Lower lobe of right lung (tissue), 2 donors: ENCODE measurements around the gene CEP20. TPM values are rescaled to one million over a fixed set of nuclear protein-coding genes. Genes with fewer than 3 reads are reported as not detected.

Experiments
- ATAC-seq, 2 donors: fragments of 200-7000 bp; cut with Tn5 transposase; one replicate each; pipeline ENCODE4 v1.9.1; 2020 to 2022; ENCODE audit warnings: mild to moderate bottlenecking in 2 of 2, moderate library complexity in 2 of 2
- DNase-seq: peaks from one replicate; pipeline ENCODE4 v3.0.0-alpha.2; 2020
- H3K27ac ChIP-seq: fragments of 200-600 bp; one replicate; pipeline ENCODE4 v1.8.0; 2022
- H3K27me3 ChIP-seq: fragments of 200-600 bp; one replicate; pipeline ENCODE4 v1.8.0; 2022; ENCODE audit warnings: low read depth
- H3K36me3 ChIP-seq: fragments of 200-600 bp; one replicate; pipeline ENCODE4 v1.8.0; 2022; ENCODE audit warnings: mild to moderate bottlenecking
- H3K4me1 ChIP-seq: fragments of 200-600 bp; one replicate; pipeline ENCODE4 v1.8.0; 2022
- H3K4me3 ChIP-seq: fragments of 200-600 bp; one replicate; pipeline ENCODE4 v1.8.0; 2022; ENCODE audit warnings: mild to moderate bottlenecking
- H3K9me3 ChIP-seq: fragments of 200-600 bp; one replicate; pipeline ENCODE4 v1.8.0; 2022
- CTCF ChIP-seq: fragments of 200-600 bp; IDR thresholded peaks from one replicate; pipeline ENCODE4 v1.8.0; 2022; ENCODE audit warnings: antibody characterized with exemption, mild to moderate bottlenecking
- intact Hi-C: fragments of 100-400 bp; cut with DNase I; formaldehyde crosslinking; loops from one replicate; pipeline ENCODE4 v1.11.0; 2022
- total RNA-seq: library from RNA; stranded (reverse); fragmentation: NEBNext Ultra II Directional; extraction: Animal tissue kit (Norgen Biotek cat#: 25700); gene quantifications from one replicate; pipeline ENCODE4 v1.2.1, GENCODE V29; 2021
- donor health status: DM: no; HTN: yes; CAD: no; lungs with severe emphysema.

The CEP20 gene
- total RNA-seq, 1 donor from 2014 or later: 24.1 TPM

GRCh38 chr16:15903960-15904359 is 15.6 kb upstream of the CEP20 start:
- H3K4me1 ChIP-seq: no peaks in the 10 kb centered on the region
- H3K4me3 ChIP-seq: no peak overlapping the region
- intact Hi-C loops: no loop called here
- no peak overlapping the region for H3K27ac ChIP-seq
- peaks cover 3% of the 10 kb centered on the region for H3K9me3 ChIP-seq
- no peak for TF ChIP-seq CTCF
- ATAC-seq (no peak), DNase-seq (no peak)
- no peaks in the 10 kb centered on the region for H3K36me3 ChIP-seq
- no peaks in the 10 kb centered on the region for H3K27me3 ChIP-seq

GRCh38 chr16:15900901-15901500 is 12.6 kb upstream of the CEP20 start:
- DNase-seq (no peak), ATAC-seq (no peak)
- Histone ChIP-seq H3K9me3 (no peaks in the 10 kb centered on the region), H3K36me3 (no peaks in the 10 kb centered on the region), H3K4me3 (no peak overlapping the region), H3K27ac (no peak overlapping the region), H3K27me3 (no peaks in the 10 kb centered on the region), H3K4me1 (no peaks in the 10 kb centered on the region)
- intact Hi-C loops: no loop called here
- TF ChIP-seq CTCF: no peak

GRCh38 chr16:15900357-15900756 is 12.0 kb upstream of the CEP20 start:
- DNase-seq (no peak), ATAC-seq (no peak)
- H3K27me3 ChIP-seq: no peaks in the 10 kb centered on the region
- no peak overlapping the region for H3K27ac ChIP-seq
- no peak overlapping the region for H3K4me3 ChIP-seq
- H3K4me1 ChIP-seq: no peaks in the 10 kb centered on the region
- intact Hi-C loops: no loop called here
- no peak for TF ChIP-seq CTCF
- no peaks in the 10 kb centered on the region for H3K36me3 ChIP-seq
- no peaks in the 10 kb centered on the region for H3K9me3 ChIP-seq

- peak; percentile 53 for DNase-seq
- Histone ChIP-seq H3K4me3 (no peak overlapping the region), H3K36me3 (no peaks in the 10 kb centered on the region), H3K4me1 (no peaks in the 10 kb centered on the region), H3K9me3 (no peaks in the 10 kb centered on the region), H3K27ac (peak overlapping the region; percentile 6), H3K27me3 (no peaks in the 10 kb centered on the region)
- no peak for TF ChIP-seq CTCF
- peak; percentile 91 to 94 for ATAC-seq
- intact Hi-C loops: no loop called here
Observed at GRCh38 chr16:15899538-15900100, 11.2 kb upstream of the CEP20 start.

- intact Hi-C loops: no loop called here
- TF ChIP-seq CTCF: no peak
- Histone ChIP-seq H3K27me3 (no peaks in the 10 kb centered on the region), H3K4me3 (no peak overlapping the region), H3K9me3 (no peaks in the 10 kb centered on the region), H3K36me3 (no peaks in the 10 kb centered on the region), H3K27ac (no peak overlapping the region), H3K4me1 (no peaks in the 10 kb centered on the region)
- ATAC-seq: no peak
- no peak for DNase-seq
Observed at GRCh38 chr16:15898654-15899053, 10.3 kb upstream of the CEP20 start.
